NCI-H1105 treated with DMSO at 0.1 percent for 48 hours (cell line): ENCODE measurements around the gene PYDC2.
"Not testable (repeated sequence)": the region's sequence is repeated elsewhere in the genome, so short reads cannot be mapped to it uniquely, and the experiment has no call there.

Experiments
- DNase-seq: peaks from one replicate; lab custom pipeline; 2025; lab: John Stamatoyannopoulos, UW

Gene PYDC2

GRCh38 chr3:191470545-191470944, 9.6 kb downstream of the PYDC2 start:
- DNase-seq: no peak

- no peak for DNase-seq
Observed at GRCh38 chr3:191473661-191474198, 12.8 kb downstream of the PYDC2 start.

- DNase-seq: no peak
Observed at GRCh38 chr3:191476066-191476772, 15.3 kb downstream of the PYDC2 start.

- not testable (repeated sequence) for DNase-seq
Observed at GRCh38 chr3:191483994-191484393, 23.0 kb downstream of the PYDC2 start.

- no peak for DNase-seq
Observed at GRCh38 chr3:191484461-191484860, 23.5 kb downstream of the PYDC2 start.

- DNase-seq: no peak
Observed at GRCh38 chr3:191492601-191493000, 31.6 kb downstream of the PYDC2 start.

- DNase-seq: no peak
Observed at GRCh38 chr3:191493336-191493735, 32.4 kb downstream of the PYDC2 start.

GRCh38 chr3:191499307-191500080, 38.5 kb downstream of the PYDC2 start:
- peak; percentile 84 for DNase-seq

GRCh38 chr3:191500892-191501291, 39.9 kb downstream of the PYDC2 start:
- no peak for DNase-seq

GRCh38 chr3:191502583-191502982, 41.6 kb downstream of the PYDC2 start:
- DNase-seq: no peak

GRCh38 chr3:191509078-191509477, 48.1 kb downstream of the PYDC2 start:
- no peak for DNase-seq
